GM12874 (cell line): ENCODE results near the gene INPP5A.

ENCODE experiments used
- TF ChIP-seq, protein P1 (sequence below): IDR thresholded peaks from 2 replicates; pipeline ENCODE4 v1.5.1; 2011; ENCODE audit warnings: low read depth, mild to moderate bottlenecking, control low read depth, low read length, moderate library complexity; ENCODE audit not compliant: insufficient read depth

Gene INPP5A

GRCh38 chr10:132542086-132542775 lies 4.6 kb downstream of the INPP5A start:
- TF ChIP-seq, protein P1, sequence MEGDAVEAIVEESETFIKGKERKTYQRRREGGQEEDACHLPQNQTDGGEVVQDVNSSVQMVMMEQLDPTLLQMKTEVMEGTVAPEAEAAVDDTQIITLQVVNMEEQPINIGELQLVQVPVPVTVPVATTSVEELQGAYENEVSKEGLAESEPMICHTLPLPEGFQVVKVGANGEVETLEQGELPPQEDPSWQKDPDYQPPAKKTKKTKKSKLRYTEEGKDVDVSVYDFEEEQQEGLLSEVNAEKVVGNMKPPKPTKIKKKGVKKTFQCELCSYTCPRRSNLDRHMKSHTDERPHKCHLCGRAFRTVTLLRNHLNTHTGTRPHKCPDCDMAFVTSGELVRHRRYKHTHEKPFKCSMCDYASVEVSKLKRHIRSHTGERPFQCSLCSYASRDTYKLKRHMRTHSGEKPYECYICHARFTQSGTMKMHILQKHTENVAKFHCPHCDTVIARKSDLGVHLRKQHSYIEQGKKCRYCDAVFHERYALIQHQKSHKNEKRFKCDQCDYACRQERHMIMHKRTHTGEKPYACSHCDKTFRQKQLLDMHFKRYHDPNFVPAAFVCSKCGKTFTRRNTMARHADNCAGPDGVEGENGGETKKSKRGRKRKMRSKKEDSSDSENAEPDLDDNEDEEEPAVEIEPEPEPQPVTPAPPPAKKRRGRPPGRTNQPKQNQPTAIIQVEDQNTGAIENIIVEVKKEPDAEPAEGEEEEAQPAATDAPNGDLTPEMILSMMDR, result no peak

GRCh38 chr10:132542819-132543218 lies 5.2 kb downstream of the INPP5A start:
- TF ChIP-seq, protein P1, result no peak

- TF ChIP-seq, protein P1, result no peak
These were observed 6.5 kb downstream of the INPP5A start for GRCh38 chr10:132543916-132544743.

DNA sequence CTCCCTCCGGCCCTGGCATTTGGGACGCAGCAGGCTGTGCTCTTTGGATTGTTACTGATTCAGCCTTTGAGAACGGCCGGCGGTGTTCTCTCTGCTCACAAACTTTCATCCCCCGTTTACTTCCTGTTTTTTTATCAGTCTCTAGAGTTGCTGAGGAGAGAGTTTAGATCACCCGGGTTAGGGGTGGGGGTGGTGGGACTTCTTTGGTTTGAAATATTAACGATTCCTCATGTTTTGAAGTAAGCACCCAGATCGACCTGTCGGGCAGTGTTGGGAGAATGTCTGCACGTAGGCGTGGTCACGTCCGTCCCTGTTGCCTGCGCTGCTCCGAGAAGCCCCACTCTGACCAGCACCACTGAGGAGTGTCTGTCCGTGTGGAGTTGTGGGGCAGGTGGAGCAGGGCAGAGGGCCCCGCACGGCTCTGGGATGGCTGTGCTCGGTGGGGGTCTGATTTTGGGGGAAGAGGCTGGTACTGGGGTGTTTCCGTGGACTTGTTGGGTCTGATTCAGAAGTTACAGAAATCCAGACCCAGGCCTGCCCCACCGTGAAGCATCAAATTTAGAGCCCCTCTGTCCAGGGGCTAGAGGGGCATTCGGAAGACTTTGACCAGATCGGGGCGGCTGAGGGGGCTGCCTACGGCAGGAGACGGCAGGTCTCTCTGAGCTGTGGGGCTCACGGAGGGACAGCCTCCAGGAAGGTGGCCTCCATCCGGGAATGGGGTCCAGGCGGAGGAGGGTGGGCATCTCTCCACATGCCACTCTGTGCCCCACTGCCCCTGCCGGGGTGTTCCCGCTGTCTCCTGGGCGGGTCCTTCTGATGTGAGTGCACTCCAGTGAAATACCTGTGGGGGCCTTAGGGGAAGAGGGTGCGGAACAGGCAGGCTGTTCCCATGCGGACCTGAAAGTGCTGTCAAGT lies 7.4 kb downstream of the INPP5A start:
- TF ChIP-seq, protein P1, result no peak

GRCh38 chr10:132545659-132546367 lies 8.2 kb downstream of the INPP5A start:
- TF ChIP-seq, protein P1, result no peak

DNA sequence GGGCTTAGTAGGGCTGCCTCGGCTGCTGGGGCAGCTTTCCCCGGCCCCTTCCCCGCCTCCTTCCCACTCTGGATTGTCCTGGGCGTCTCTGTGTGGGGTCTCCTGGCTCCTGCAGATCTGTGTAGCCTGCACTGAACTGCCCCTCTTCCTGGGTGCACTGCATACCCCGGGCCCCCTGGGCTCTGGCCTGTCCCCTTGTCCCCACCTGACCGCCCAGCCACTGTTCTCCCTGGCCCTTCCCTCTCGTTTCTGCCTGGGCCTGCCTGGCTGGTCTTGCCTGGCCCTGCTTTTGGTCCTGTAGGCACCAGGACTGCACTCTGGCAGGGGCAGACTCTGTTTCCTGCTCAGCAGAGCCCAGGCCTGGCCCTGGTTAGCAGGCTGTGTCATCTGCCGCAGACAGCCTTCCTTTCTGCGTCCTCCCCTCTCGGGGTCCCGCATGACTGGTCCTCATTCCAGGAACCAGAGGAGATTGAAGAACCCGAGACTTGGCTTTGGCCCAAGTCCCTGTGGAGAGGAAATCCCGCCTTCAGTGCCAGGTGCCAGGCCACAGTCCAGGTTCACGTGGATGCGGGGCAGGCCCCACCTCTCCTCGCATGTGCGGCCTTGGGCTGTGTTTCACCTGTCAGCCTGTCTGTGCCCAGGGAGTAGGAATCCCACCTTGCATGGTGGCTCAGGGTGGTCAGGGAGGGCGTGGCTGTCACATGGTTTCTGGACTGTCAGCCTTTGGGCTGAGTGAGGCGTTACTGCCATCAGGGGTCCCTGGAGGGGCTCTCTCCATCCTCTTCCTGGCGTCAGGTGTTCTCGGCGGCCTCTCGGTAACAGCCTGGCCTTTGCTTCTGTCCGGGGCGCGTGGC lies 9.2 kb downstream of the INPP5A start:
- TF ChIP-seq, protein P1, result no peak
